Cardiac fibroblast (primary cell): Measurements from ENCODE around the gene PDLIM5.

Experiments
- DNase-seq, 2 donors: peaks; one replicate each; pipeline versions ENCODE4 v3.0.0 to v3.0.0-alpha.2; 2010; ENCODE audit warnings: low read depth in 2 of 2
- H3K4me3 ChIP-seq, 2 donors: replicated peaks in 1 of 2; 1 replicate in 1 of 2; 2 replicates in 1 of 2; pipeline ENCODE4 v1.5.1; 2011; ENCODE audit warnings: low read depth in 2 of 2, low read length in 2 of 2, mild to moderate bottlenecking in 2 of 2, moderate library complexity in 1 of 2
- CTCF ChIP-seq: IDR thresholded peaks from one replicate; pipeline ENCODE4 v1.5.1; 2011; ENCODE audit warnings: low read depth, mild to moderate bottlenecking, low read length, inconsistent platforms

PDLIM5 gene

GRCh38 chr4:94559351-94559806, 107.6 kb downstream of the PDLIM5 start:
- DNase-seq, result peak in 1 of 2 donors; percentile 68
- no peak for TF ChIP-seq CTCF
- H3K4me3 ChIP-seq, result no peak overlapping the region

DNA sequence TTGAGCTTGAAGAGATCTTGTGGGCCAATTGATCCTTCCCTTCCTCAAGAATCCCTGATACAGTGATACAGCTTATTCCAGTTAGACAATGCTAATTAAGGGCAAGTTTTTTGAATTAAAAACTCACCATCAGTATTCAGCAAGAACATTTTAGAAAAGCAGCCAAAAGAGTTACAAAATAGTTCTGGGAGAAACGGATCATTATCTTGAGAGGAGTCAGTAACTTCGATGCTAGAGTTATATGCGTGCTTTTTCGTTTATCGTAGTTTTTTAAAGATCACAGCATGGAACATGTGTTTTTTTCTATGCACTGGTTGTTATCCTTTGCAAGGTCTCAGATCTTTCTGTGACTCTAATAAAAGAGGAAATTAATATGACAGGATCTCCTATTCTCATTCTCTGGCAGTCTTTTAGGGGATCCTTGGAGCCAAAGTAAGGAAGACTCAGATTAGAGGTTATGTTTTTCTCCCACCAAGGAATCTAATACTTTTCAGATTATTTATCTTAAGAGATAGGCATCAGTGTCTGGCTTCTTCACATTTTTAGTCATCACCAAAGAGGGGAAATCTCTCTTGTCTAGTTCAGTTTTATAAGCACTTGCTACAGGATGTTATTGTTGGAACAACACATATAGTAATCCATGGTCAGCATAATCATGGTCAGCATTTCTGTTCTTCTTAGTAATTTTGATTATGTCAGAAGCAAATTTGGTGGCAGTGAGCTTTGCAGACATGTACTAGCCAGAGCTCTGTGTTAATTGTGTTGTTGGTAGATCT, 109.7 kb downstream of the PDLIM5 start:
- TF ChIP-seq CTCF, result no peak

DNA sequence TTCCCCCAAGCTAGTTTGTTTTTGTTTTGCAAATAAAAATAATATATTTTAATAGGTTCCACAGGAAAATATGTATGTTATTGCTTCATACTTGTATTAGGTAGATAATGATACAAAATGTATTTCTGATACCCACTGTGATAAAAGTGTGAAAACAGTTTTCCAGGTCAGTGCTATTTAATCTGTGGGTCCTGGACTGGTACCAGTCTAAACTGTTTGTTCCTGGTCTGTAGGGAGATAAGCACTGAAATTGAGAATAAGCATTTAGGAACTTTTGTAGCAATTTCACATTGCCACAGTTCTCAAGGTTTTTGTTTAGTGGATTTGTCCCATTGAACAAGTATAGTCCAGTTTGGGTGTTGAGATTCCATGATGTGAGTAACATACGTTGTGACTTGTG, 110.5 kb downstream of the PDLIM5 start:
- TF ChIP-seq CTCF, result no peak
- DNase-seq, result no peak
- no peak overlapping the region for H3K4me3 ChIP-seq

More for the DNA sequence above, 109.7 kb downstream of the PDLIM5 start:
- H3K4me3 ChIP-seq, result no peak overlapping the region
- DNase-seq, result peak; percentile 61 to 85

DNA sequence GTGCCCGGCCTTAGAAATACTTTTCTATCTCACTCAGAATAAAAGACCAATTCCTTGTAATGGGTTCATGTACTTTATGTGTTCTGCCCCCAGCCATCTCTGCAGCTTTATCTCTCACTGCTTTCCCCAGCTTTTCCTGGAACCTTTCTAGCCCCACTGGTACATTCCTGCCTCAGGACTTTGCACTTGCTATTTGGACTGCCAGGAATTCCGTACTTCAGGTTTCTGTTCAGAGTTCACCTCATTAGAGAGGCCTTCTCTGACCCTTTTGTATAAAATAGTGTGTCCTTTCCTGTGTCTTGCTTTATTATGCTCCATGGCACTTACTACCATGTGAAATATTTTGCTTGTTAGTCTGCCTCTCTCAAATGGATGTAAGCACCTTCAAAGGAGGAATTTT, 112.5 kb downstream of the PDLIM5 start:
- TF ChIP-seq CTCF, result no peak
- no peak overlapping the region for H3K4me3 ChIP-seq
- DNase-seq, result no peak

DNA sequence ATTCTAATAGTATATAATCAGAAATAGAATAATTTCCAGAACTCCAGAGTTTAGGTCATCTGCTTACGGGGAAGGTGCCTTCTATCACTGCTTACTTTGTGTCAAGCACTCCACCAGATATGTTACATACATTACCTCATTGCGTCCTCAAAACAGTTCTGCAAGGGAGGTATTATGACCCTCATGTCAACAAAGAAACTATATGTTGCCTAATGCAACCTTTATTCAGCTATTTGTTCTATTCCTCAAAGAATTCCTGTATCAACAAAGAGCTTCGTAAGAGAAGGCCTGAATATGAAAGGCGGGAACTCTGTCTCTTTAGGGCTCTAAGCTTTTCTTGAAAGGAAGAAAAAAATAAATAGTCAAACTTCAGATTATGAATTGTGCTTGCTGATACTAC, 114.7 kb downstream of the PDLIM5 start:
- DNase-seq, result no peak
- TF ChIP-seq CTCF, result no peak
- no peak overlapping the region for H3K4me3 ChIP-seq

DNA sequence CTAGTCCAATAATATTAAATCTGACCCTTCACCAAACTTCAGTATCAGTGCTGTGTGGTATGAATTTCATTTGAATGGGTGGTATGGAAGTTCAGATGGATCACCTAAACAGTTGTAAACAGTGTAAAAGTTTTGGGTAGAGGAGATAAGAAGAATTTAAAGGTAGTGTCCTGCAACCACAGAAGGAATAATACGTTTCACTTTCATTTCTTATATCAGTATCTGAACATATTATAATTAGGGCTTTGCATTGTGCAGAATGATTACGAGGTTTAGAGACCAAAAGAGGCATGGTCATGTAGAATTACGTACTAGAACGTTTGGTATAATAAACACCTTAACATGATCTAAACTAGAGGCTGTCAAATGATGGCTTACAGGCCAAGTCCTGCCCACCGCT, 116.1 kb downstream of the PDLIM5 start:
- no peak for DNase-seq
- TF ChIP-seq CTCF, result no peak
- no peak overlapping the region for H3K4me3 ChIP-seq

- H3K4me3 ChIP-seq, result no peak overlapping the region
- no peak for DNase-seq
- no peak for TF ChIP-seq CTCF
Observed at GRCh38 chr4:94570558-94570957, 118.8 kb downstream of the PDLIM5 start.
